GM23338 (cell line): Measurements from ENCODE around the gene PSD.

ENCODE experiments used
- CREB1 ChIP-seq: fragments of 250-450 bp; sonication (Bioruptor Pico); IDR thresholded peaks from 2 replicates; pipeline ENCODE4 v1.5.0; 2020; ENCODE audit warnings: low read depth, mild to moderate bottlenecking, moderate library complexity
- CTCF ChIP-seq, 2 experiments: fragments of 200-600 bp in 1 of 2; sonication (generic) in 1 of 2; conservative IDR thresholded peaks; 2 replicates each; pipeline versions ENCODE4 v1.5.1 to v1.6.1; 2016 to 2017; ENCODE audit warnings: antibody characterized with exemption in 2 of 2, low read depth in 2 of 2, mild to moderate bottlenecking in 2 of 2, moderate library complexity in 1 of 2
- EZH2 ChIP-seq: fragments of 200-600 bp; sonication (generic); IDR thresholded peaks from one replicate; pipeline ENCODE4 v1.8.0; 2017; ENCODE audit warnings: antibody characterized with exemption, mild to moderate bottlenecking, low read depth; ENCODE audit not compliant: unreplicated experiment
- NANOG ChIP-seq: IDR thresholded peaks from 2 replicates; pipeline ENCODE4 v1.6.1; 2016; ENCODE audit warnings: antibody characterized with exemption, borderline replicate concordance
- POLR2AphosphoS5 ChIP-seq: IDR thresholded peaks from 2 replicates; pipeline ENCODE4 v1.6.1; 2016; ENCODE audit warnings: antibody characterized with exemption, low read depth
- ZNF114 ChIP-seq: fragments of 250-450 bp; sonication (Bioruptor Pico); IDR thresholded peaks from 2 replicates; pipeline ENCODE4 v1.5.0; 2020; ENCODE audit warnings: mild to moderate bottlenecking, moderate library complexity

- TF ChIP-seq ZNF114 = no peak
- TF ChIP-seq POLR2AphosphoS5 = no peak
- TF ChIP-seq CTCF (conservative IDR thresholded peaks at IDR 0.05; ENCODE audit: low read depth in 2 of 2) = no peak
- peak; percentile 75 for TF ChIP-seq EZH2
- no peak for TF ChIP-seq NANOG
- no peak for TF ChIP-seq CREB1 (CRISPR knock-in tag)
These were observed 8.8 kb downstream of the PSD start for GRCh38 chr10:102409604-102410428.
